SH-SY5Y (cell line): ENCODE results near the gene FIG4.

Experiments used
- GATA2 ChIP-seq: IDR thresholded peaks from 2 replicates; pipeline ENCODE4 v1.6.1; 2011; ENCODE audit warnings: mild to moderate bottlenecking, low read depth, low read length
- GATA3 ChIP-seq: IDR thresholded peaks from 2 replicates; pipeline ENCODE4 v1.6.1; 2011; ENCODE audit warnings: low read depth, mild to moderate bottlenecking, low read length, moderate library complexity

DNA sequence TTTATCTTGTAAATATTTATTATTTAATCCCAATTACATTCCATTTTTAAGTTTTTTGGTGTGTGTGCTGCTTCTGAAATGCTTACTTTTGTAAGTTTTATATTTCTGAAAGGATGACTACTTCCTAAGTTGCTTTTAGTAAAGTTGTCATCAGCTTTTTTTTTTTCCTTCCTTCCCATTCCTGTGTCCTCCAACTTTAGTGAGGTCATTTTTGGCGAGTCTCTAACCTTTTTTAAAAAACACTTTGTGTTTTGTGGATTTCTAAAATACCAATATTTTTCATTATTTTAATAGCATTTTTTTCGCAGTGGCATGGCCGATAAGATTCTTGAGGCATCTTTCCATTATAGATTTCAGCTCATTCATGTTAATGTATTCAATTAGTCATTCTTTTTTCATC, 30.9 kb downstream of the FIG4 start:
- TF ChIP-seq GATA3 (no peak), GATA2 (no peak)
